RWPE2 (cell line): ENCODE results near the gene NCBP3.
"Not testable (repeated sequence)": the region's sequence is repeated elsewhere in the genome, so short reads cannot be mapped to it uniquely, and the experiment has no call there.

ENCODE experiments used
- ATAC-seq: fragments of 200-7000 bp; cut with Tn5 transposase; 3 replicates; pipeline ENCODE4 v1.9.1; 2021; ENCODE audit warnings: low read depth
- DNase-seq: peaks from one replicate; pipeline ENCODE4 v3.0.0-alpha.2; 2020; ENCODE audit warnings: low spot score
- H3K27ac ChIP-seq: fragments of 450-650 bp; 2 replicates; pipeline ENCODE4 v1.5.1; 2017; ENCODE audit warnings: mild to moderate bottlenecking; ENCODE audit not compliant: poor library complexity, severe bottlenecking
- H3K27me3 ChIP-seq: fragments of 250-450 bp; sonication (Bioruptor Pico); 2 replicates; pipeline ENCODE4 v1.5.1; 2021; ENCODE audit warnings: mild to moderate bottlenecking, moderate library complexity; ENCODE audit not compliant: insufficient read depth, poor library complexity, severe bottlenecking
- H3K36me3 ChIP-seq: fragments of 250-450 bp; sonication (Bioruptor Pico); 2 replicates; pipeline ENCODE4 v1.5.1; 2020; ENCODE audit warnings: low read depth, mild to moderate bottlenecking, moderate library complexity
- H3K4me1 ChIP-seq: fragments of 250-450 bp; sonication (Bioruptor Pico); 2 replicates; pipeline ENCODE4 v1.5.1; 2021; ENCODE audit warnings: mild to moderate bottlenecking, moderate library complexity; ENCODE audit not compliant: insufficient read depth, poor library complexity, severe bottlenecking
- H3K4me3 ChIP-seq: fragments of 250-450 bp; sonication (Bioruptor Pico); 2 replicates; pipeline ENCODE4 v1.5.1; 2021; ENCODE audit warnings: mild to moderate bottlenecking, moderate library complexity; ENCODE audit not compliant: severe bottlenecking
- H3K9me3 ChIP-seq: fragments of 250-450 bp; sonication (Bioruptor Pico); 2 replicates; pipeline ENCODE4 v1.5.1; 2021; ENCODE audit warnings: mild to moderate bottlenecking, moderate library complexity; ENCODE audit not compliant: severe bottlenecking
- CTCF ChIP-seq: fragments of 450-650 bp; IDR thresholded peaks from one replicate; pipeline ENCODE4 v1.5.1; 2017; ENCODE audit warnings: mild to moderate bottlenecking, moderate library complexity; ENCODE audit not compliant: poor library complexity, severe bottlenecking

The NCBP3 gene

DNA sequence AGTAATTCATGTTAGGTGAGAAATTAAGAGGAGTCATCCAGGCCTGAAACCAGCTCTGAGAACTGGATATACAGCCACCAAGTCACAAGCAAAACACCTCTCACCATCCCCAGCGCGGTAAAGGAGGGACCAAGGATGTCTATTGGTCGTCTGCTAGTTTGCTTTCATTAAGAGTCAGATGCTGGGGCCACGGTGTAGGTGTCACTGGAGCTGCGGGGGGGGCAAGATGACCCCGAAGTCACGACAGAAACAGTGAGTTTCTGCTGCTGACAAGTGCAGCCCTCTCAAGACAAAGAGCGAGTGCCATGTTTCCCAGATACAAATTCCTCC, 790 bp downstream of the NCBP3 start:
- Histone ChIP-seq H3K4me3 (peak overlapping the region; percentile 77), H3K27ac (peak overlapping the region; percentile 50), H3K9me3 (no peaks in the 10 kb centered on the region), H3K27me3 (no peaks in the 10 kb centered on the region), H3K36me3 (peaks cover 40% of the 10 kb centered on the region), H3K4me1 (peaks cover 4% of the 10 kb centered on the region)
- DNase-seq (no peak), ATAC-seq (no peak)
- no peak for TF ChIP-seq CTCF

DNA sequence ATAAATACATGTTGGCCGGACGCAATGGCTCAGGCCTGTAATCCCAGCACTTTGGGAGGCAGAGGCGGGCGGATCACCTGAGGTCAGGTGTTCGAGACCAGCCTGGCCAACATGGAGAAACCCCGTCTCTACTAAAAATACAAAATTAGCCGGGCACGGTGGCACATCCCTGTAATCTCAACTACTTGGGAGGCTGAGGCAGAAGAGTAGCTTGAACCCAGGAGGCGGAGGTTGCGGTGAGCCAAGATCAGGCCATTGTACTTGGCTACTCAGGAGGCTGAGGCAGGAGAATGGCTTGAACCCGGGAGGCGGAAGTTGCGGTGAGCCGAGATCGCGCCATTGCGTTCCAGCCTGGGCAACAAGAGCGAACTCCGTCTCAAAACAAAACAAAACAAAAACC, 1.5 kb downstream of the NCBP3 start:
- not testable (repeated sequence) for H3K4me1 ChIP-seq, H3K27me3 ChIP-seq, DNase-seq, H3K9me3 ChIP-seq, H3K27ac ChIP-seq, H3K4me3 ChIP-seq, ATAC-seq
- peaks cover 47% of the 10 kb centered on the region for H3K36me3 ChIP-seq

GRCh38 chr17:3843935-3844516, 2.0 kb downstream of the NCBP3 start:
- DNase-seq, result no peak
- peak; percentile 78 for TF ChIP-seq CTCF
- peaks cover 52% of the 10 kb centered on the region for H3K36me3 ChIP-seq

GRCh38 chr17:3838206-3838605, 7.8 kb downstream of the NCBP3 start:
- Histone ChIP-seq H3K4me3 (no peak overlapping the region), H3K27ac (no peak overlapping the region), H3K36me3 (peaks cover 77% of the 10 kb centered on the region), H3K27me3 (no peaks in the 10 kb centered on the region), H3K4me1 (no peaks in the 10 kb centered on the region), H3K9me3 (no peaks in the 10 kb centered on the region)
- no peak for DNase-seq
- no peak for ATAC-seq
- no peak for TF ChIP-seq CTCF

More at GRCh38 chr17:3843935-3844516, 2.0 kb downstream of the NCBP3 start:
- no peak for ATAC-seq
- Histone ChIP-seq H3K27me3 (no peaks in the 10 kb centered on the region), H3K4me1 (peaks cover 4% of the 10 kb centered on the region), H3K9me3 (no peaks in the 10 kb centered on the region), H3K27ac (no peak overlapping the region), H3K4me3 (no peak overlapping the region)

GRCh38 chr17:3836551-3836950, 9.5 kb downstream of the NCBP3 start:
- H3K9me3 ChIP-seq, result no peaks in the 10 kb centered on the region
- ATAC-seq (no peak), DNase-seq (no peak)
- H3K4me3 ChIP-seq, result no peak overlapping the region
- H3K27ac ChIP-seq, result no peak overlapping the region
- H3K4me1 ChIP-seq, result no peaks in the 10 kb centered on the region
- peaks cover 71% of the 10 kb centered on the region for H3K36me3 ChIP-seq
- TF ChIP-seq CTCF, result no peak
- no peaks in the 10 kb centered on the region for H3K27me3 ChIP-seq
